Measurements from ENCODE around the gene POLR2A.

GRCh38 chr17:7496470-7497183, 12.5 kb downstream of the POLR2A start:
- TF ChIP-seq CTCF (conservative IDR thresholded peaks at IDR 0.05; ENCODE audit: low read length): no peak
- TF ChIP-seq EZH2phosphoT487 (IDR thresholded peaks at IDR 0.05; ENCODE audit: borderline replicate concordance, low read depth, low read length): no peak
